Mucosa of descending colon (tissue), 3 donors: ENCODE results near the gene FKBP5. TPM values are rescaled to one million over a fixed set of nuclear protein-coding genes. Genes with fewer than 3 reads are reported as not detected.
A peak's percentile ranks its signal among the peaks of the same experiment; 100 is the strongest.

Experiments
- ATAC-seq: fragments of 200-7000 bp; cut with Tn5 transposase; one replicate; pipeline ENCODE4 v1.9.1; 2020; ENCODE audit warnings: mild to moderate bottlenecking, moderate library complexity
- DNase-seq, 3 donors: peaks; one replicate each; pipeline ENCODE4 v3.0.0-alpha.2; 2020
- H3K36me3 ChIP-seq: fragments of 200-600 bp; one replicate; pipeline ENCODE4 v1.8.0; 2021; ENCODE audit warnings: low read depth, mild to moderate bottlenecking
- H3K4me1 ChIP-seq: fragments of 200-600 bp; one replicate; pipeline ENCODE4 v1.8.0; 2021; ENCODE audit warnings: low read depth, mild to moderate bottlenecking
- H3K4me3 ChIP-seq: fragments of 200-600 bp; one replicate; pipeline ENCODE4 v1.8.0; 2021; ENCODE audit warnings: mild to moderate bottlenecking
- H3K9me3 ChIP-seq: fragments of 200-600 bp; one replicate; pipeline ENCODE4 v1.8.0; 2021; ENCODE audit warnings: mild to moderate bottlenecking
- CTCF ChIP-seq: fragments of 200-600 bp; IDR thresholded peaks from one replicate; pipeline ENCODE4 v1.8.0; 2022; ENCODE audit warnings: antibody characterized with exemption, mild to moderate bottlenecking
- intact Hi-C, 2 donors: fragments of 100-400 bp; cut with DNase I in 1 of 2; cut with micrococcal nuclease in 1 of 2; formaldehyde crosslinking; loops; one replicate each; pipeline versions ENCODE4 v1.11.0 to v1.11.1; 2022; cut with DNase I, micrococcal nuclease
- total RNA-seq, 3 donors: library from RNA; stranded (reverse); fragmentation: NEBNext Ultra II Directional in 2 of 3; extraction: Animal tissue kit (Norgen Biotek cat#: 25700) in 2 of 3; gene quantifications; one replicate each; pipeline versions ENCODE4 v1.2.1 to v1.2.4, GENCODE V29; 2021 to 2023
- donor health status: DM: no; HTN: no; CAD: no; lungs with moderate emphysema.
- donor health status: DM: no; HTN: no; CAD: no.
- donor health status: DM: no; HTN: yes; CAD: no.

The FKBP5 gene
- total RNA-seq, 3 donors from 2014 or later, result 22.1 to 174 (median 150) TPM

GRCh38 chr6:35620706-35621105, 68.0 kb downstream of the FKBP5 start:
- Histone ChIP-seq H3K4me1 (no peaks in the 10 kb centered on the region), H3K9me3 (no peaks in the 10 kb centered on the region), H3K36me3 (peaks cover 7% of the 10 kb centered on the region), H3K4me3 (no peak overlapping the region)
- TF ChIP-seq CTCF, result no peak
- DNase-seq (no peak), ATAC-seq (no peak)
- intact Hi-C loops, result no loop called here

GRCh38 chr6:35613762-35614161, 75.0 kb downstream of the FKBP5 start:
- Histone ChIP-seq H3K4me3 (no peak overlapping the region), H3K9me3 (no peaks in the 10 kb centered on the region), H3K4me1 (no peaks in the 10 kb centered on the region), H3K36me3 (peaks cover 14% of the 10 kb centered on the region)
- DNase-seq (no peak), ATAC-seq (no peak)
- intact Hi-C loops, result no loop called here
- no peak for TF ChIP-seq CTCF

- DNase-seq (no peak), ATAC-seq (peak; percentile 51)
- no peak overlapping the region for H3K4me3 ChIP-seq
- intact Hi-C loops, result no loop called here
- H3K4me1 ChIP-seq, result no peaks in the 10 kb centered on the region
- no peak for TF ChIP-seq CTCF
- peaks cover 8% of the 10 kb centered on the region for H3K36me3 ChIP-seq
- no peaks in the 10 kb centered on the region for H3K9me3 ChIP-seq
These were observed 77.5 kb downstream of the FKBP5 start for GRCh38 chr6:35611240-35611639.

- intact Hi-C loops, result no loop called here
- ATAC-seq (no peak), DNase-seq (no peak)
- Histone ChIP-seq H3K4me1 (no peaks in the 10 kb centered on the region), H3K36me3 (peaks cover 8% of the 10 kb centered on the region), H3K4me3 (no peak overlapping the region), H3K9me3 (no peaks in the 10 kb centered on the region)
- no peak for TF ChIP-seq CTCF
These were observed 77.9 kb downstream of the FKBP5 start for GRCh38 chr6:35610830-35611229.

- TF ChIP-seq CTCF, result no peak
- peaks cover 8% of the 10 kb centered on the region for H3K36me3 ChIP-seq
- intact Hi-C loops, result no loop called here
- no peak overlapping the region for H3K4me3 ChIP-seq
- H3K4me1 ChIP-seq, result no peaks in the 10 kb centered on the region
- ATAC-seq (no peak), DNase-seq (no peak)
- no peaks in the 10 kb centered on the region for H3K9me3 ChIP-seq
These were observed 79.1 kb downstream of the FKBP5 start for GRCh38 chr6:35609588-35609987.
